ENCODE data around the gene MCL1. TPM values are rescaled to one million over a fixed set of nuclear protein-coding genes. Genes with fewer than 3 reads are reported as not detected.

The MCL1 gene
- total and polyA plus RNA-seq, 2 of the 13 experiments (the other 11 are each of a cell fraction or from before 2014, with no cell fraction given): 69.5 to 125 TPM

DNA sequence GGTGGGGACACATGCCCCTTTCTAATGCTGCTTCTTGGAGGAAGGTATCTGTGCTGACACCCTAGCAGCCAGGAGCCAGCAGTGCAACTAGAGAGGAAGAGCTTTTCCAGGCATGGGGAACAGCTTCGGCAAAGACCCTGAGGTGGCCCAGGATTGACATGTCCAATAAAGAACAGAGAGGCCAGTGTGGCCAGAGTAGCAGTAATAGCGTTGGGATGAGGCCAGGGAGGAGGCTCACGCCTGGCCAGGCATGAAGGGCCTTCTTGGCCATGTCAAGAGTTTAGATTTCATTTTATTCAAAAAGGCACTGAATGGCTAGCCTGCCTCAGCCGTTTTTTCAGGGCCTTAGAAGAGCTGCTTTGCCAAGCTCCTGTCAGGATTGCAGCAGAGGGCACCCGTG, 46.5 kb downstream of the MCL1 start (continued):
- TF ChIP-seq POGK (CRISPR knock-in tag; conservative IDR thresholded peaks at IDR 0.05): no peak
- no peak for TF ChIP-seq RBAK (CRISPR knock-in tag; IDR thresholded peaks at IDR 0.05)
- TF ChIP-seq ARNT (IDR thresholded peaks at IDR 0.05): no peak
- TF ChIP-seq ZNF761 (CRISPR knock-in tag; conservative IDR thresholded peaks at IDR 0.05): no peak
- TF ChIP-seq ZEB1 (IDR thresholded peaks at IDR 0.05; ENCODE audit: insufficient replicate concordance, low read depth): no peak
- TF ChIP-seq ZNF770 (CRISPR knock-in tag; IDR thresholded peaks at IDR 0.05): no peak
- no peak for TF ChIP-seq SETDB1 (CRISPR knock-in tag; IDR thresholded peaks at IDR 0.05; ENCODE audit: borderline replicate concordance)
- TF ChIP-seq KMT2B (CRISPR knock-in tag; IDR thresholded peaks at IDR 0.05): no peak
- TF ChIP-seq MLXIP (CRISPR knock-in tag; IDR thresholded peaks at IDR 0.05; ENCODE audit: borderline replicate concordance): no peak
- no peak for TF ChIP-seq ZNF10 (CRISPR knock-in tag; IDR thresholded peaks at IDR 0.05; ENCODE audit: borderline replicate concordance, low read depth)
- no peak for TF ChIP-seq ZSCAN22 (CRISPR knock-in tag; IDR thresholded peaks at IDR 0.05)
- TF ChIP-seq ZBTB40 (IDR thresholded peaks at IDR 0.05): no peak
- TF ChIP-seq ZBTB40 (CRISPR knock-in tag; IDR thresholded peaks at IDR 0.05): 0 out of 2 replicates have a peak, but pooled peaks have one; percentile 51
- TF ChIP-seq SP5 (CRISPR knock-in tag; IDR thresholded peaks at IDR 0.05; ENCODE audit: borderline replicate concordance, low read depth): no peak
- TF ChIP-seq ZNF768 (CRISPR knock-in tag; IDR thresholded peaks at IDR 0.05): peak; percentile 68; the same call in 1 of the 2 replicates
